HepG2 (cell line): ENCODE results near the gene PGAP3. TPM values are rescaled to one million over a fixed set of nuclear protein-coding genes. Genes with fewer than 3 reads are reported as not detected.

Experiments
- BCLAF1 ChIP-seq: fragments of 450-650 bp; IDR thresholded peaks from 2 replicates; pipeline ENCODE4 v1.6.1; 2017; ENCODE audit warnings: mild to moderate bottlenecking
- CBFB ChIP-seq: sonication (generic); formaldehyde crosslinking; IDR thresholded peaks from 2 replicates; pipeline ENCODE4 v1.4.0; 2020; ENCODE audit warnings: missing genetic modification reagents
- FOXO4 ChIP-seq: sonication (generic); formaldehyde crosslinking; conservative IDR thresholded peaks from 2 replicates; pipeline ENCODE4 v1.8.1; 2023; ENCODE audit warnings: missing genetic modification reagents
- GATAD2A ChIP-seq: IDR thresholded peaks from 2 replicates; pipeline ENCODE4 v1.6.1; 2016
- GZF1 ChIP-seq: sonication (generic); formaldehyde crosslinking; IDR thresholded peaks from 2 replicates; pipeline ENCODE4 v1.5.1; 2020; ENCODE audit warnings: mild to moderate bottlenecking, missing genetic modification reagents
- MATR3 ChIP-seq: sonication (generic); formaldehyde crosslinking; IDR thresholded peaks from 2 replicates; pipeline ENCODE4 v1.4.0; 2020; ENCODE audit warnings: missing genetic modification reagents
- MIER2 ChIP-seq: IDR thresholded peaks from 2 replicates; pipeline ENCODE4 v1.6.1; 2016; ENCODE audit warnings: missing biosample characterization, missing genetic modification reagents
- MXD1 ChIP-seq: sonication (generic); formaldehyde crosslinking; IDR thresholded peaks from 2 replicates; pipeline ENCODE4 v1.4.0; 2020; ENCODE audit warnings: mild to moderate bottlenecking, missing genetic modification reagents
- SKIL ChIP-seq: sonication (generic); formaldehyde crosslinking; IDR thresholded peaks from 2 replicates; pipeline ENCODE4 v1.8.0; 2022; ENCODE audit warnings: missing genetic modification reagents, mild to moderate bottlenecking, moderate library complexity, borderline replicate concordance
- SRSF1 ChIP-seq: fragments of 200-400 bp; formaldehyde crosslinking; optimal IDR thresholded peaks from 2 replicates; pipeline ENCODE3; 2017; ENCODE audit warnings: mild to moderate bottlenecking, low read depth, low read length, moderate library complexity
- YEATS2 ChIP-seq: sonication (generic); formaldehyde crosslinking; IDR thresholded peaks from 2 replicates; pipeline ENCODE4 v1.4.0; 2020; ENCODE audit warnings: missing genetic modification reagents, borderline replicate concordance
- ZBTB21 ChIP-seq: sonication (generic); formaldehyde crosslinking; IDR thresholded peaks from 2 replicates; pipeline ENCODE4 v1.4.0; 2020; ENCODE audit warnings: missing genetic modification reagents
- ZMYM2 ChIP-seq: sonication (generic); formaldehyde crosslinking; IDR thresholded peaks from 2 replicates; pipeline ENCODE4 v1.8.0; 2022; ENCODE audit warnings: mild to moderate bottlenecking, missing genetic modification reagents
- ZNF18 ChIP-seq: sonication (generic); formaldehyde crosslinking; IDR thresholded peaks from 2 replicates; pipeline ENCODE4 v1.8.0; 2022; ENCODE audit warnings: mild to moderate bottlenecking, missing genetic modification reagents; ENCODE audit not compliant: insufficient replicate concordance
- ZNF552 ChIP-seq: sonication (generic); formaldehyde crosslinking; IDR thresholded peaks from 2 replicates; pipeline ENCODE4 v1.9.0; 2022; ENCODE audit warnings: missing genetic modification reagents, mild to moderate bottlenecking, borderline replicate concordance
- ZNF740 ChIP-seq: sonication (generic); formaldehyde crosslinking; IDR thresholded peaks from 2 replicates; pipeline ENCODE4 v1.4.0; 2020; ENCODE audit warnings: missing genetic modification reagents
- ZNF770 ChIP-seq: sonication (generic); formaldehyde crosslinking; IDR thresholded peaks from 2 replicates; pipeline ENCODE4 v1.5.0; 2020; ENCODE audit warnings: mild to moderate bottlenecking, missing genetic modification reagents
- polyA plus RNA-seq, 8 experiments: library from polyadenylated mRNA; depleted of rRNA in 3 of 8; stranded (reverse) in 7 of 8; unstranded in 1 of 8; fragments of >200 nt; fragmentation: Illumina TruSeq in 4 of 8; extraction: Trizol in 4 of 8; gene quantifications; 2 replicates each; pipeline versions ENCODE4 v1.2.1 to v1.2.3, GENCODE V29; 2011 to 2016; ENCODE audit warnings: low read depth in 4 of 8, missing spikeins in 1 of 8, mixed read lengths in 1 of 8; ENCODE audit not compliant: insufficient read depth in 1 of 8
- total RNA-seq, 5 experiments: library from RNA; depleted of rRNA; stranded (reverse); fragments of >200 nt; fragmentation: Illumina TruSeq; extraction: Trizol; gene quantifications; 2 replicates each; pipeline ENCODE4 v1.2.3, GENCODE V29; 2016; ENCODE audit warnings: low read depth in 1 of 5

The PGAP3 gene
- total and polyA plus RNA-seq, 2 of the 13 experiments (the other 11 are each of a cell fraction or from before 2014, with no cell fraction given), result 11.9 to 14.6 TPM

GRCh38 chr17:39636927-39637736, 50.7 kb downstream of the PGAP3 start, which contains the start of gene STARD3 (continued):
- TF ChIP-seq ZMYM2 (CRISPR knock-in tag), result 0 out of 2 replicates have a peak, but pooled peaks have one; percentile 33
- no peak for TF ChIP-seq MIER2 (CRISPR knock-in tag)
- 0 out of 2 replicates have a peak, but pooled peaks have one; percentile 42 for TF ChIP-seq ZNF740 (CRISPR knock-in tag)
- peak; percentile 5; the same call in 1 of the 2 replicates for TF ChIP-seq GZF1 (CRISPR knock-in tag)
- TF ChIP-seq FOXO4 (CRISPR knock-in tag), result 0 out of 2 replicates have a peak, but pooled peaks have one; percentile 84
- peak; percentile 76; the same call in 1 of the 2 replicates for TF ChIP-seq ZNF552
- TF ChIP-seq ZBTB21, result peak; percentile 41; the same call in 1 of the 2 replicates
- peak; percentile 82 for TF ChIP-seq MXD1
- TF ChIP-seq CBFB (CRISPR knock-in tag), result peak; percentile 66; the same call in 1 of the 2 replicates
- no peak for TF ChIP-seq MATR3 (CRISPR knock-in tag)
- peak; percentile 49 for TF ChIP-seq ZNF18
- TF ChIP-seq BCLAF1, result no peak
- TF ChIP-seq SKIL (CRISPR knock-in tag), result no peak
- peak; percentile 80 for TF ChIP-seq YEATS2
- TF ChIP-seq GATAD2A (CRISPR knock-in tag), result no peak
- TF ChIP-seq SRSF1, result peak; percentile 65
- peak; percentile 62; the same call in 1 of the 2 replicates for TF ChIP-seq ZNF770 (CRISPR knock-in tag)
